KMS-11 (cell line): Measurements from ENCODE around the gene NPM1.

Experiments
- H2AFZ ChIP-seq: fragments of 200-600 bp; sonication (generic); 2 replicates; pipeline ENCODE4 v1.6.1; 2016; ENCODE audit warnings: antibody characterized with exemption, mixed run types, low read depth
- H3K27ac ChIP-seq: fragments of 200-600 bp; sonication (generic); 2 replicates; pipeline ENCODE4 v1.6.1; 2016; ENCODE audit warnings: mild to moderate bottlenecking, mixed run types
- H3K27me3 ChIP-seq: fragments of 200-600 bp; sonication (generic); 2 replicates; pipeline ENCODE4 v1.6.1; 2017; ENCODE audit warnings: mild to moderate bottlenecking, low read depth, mixed run types, moderate library complexity; ENCODE audit not compliant: insufficient read depth
- H3K36me3 ChIP-seq: fragments of 200-600 bp; sonication (generic); 2 replicates; pipeline ENCODE4 v1.6.1; 2017; ENCODE audit warnings: mild to moderate bottlenecking, mixed run types; ENCODE audit not compliant: insufficient read depth
- H3K4me1 ChIP-seq: fragments of 200-600 bp; sonication (generic); 2 replicates; pipeline ENCODE4 v1.6.1; 2016; ENCODE audit warnings: mild to moderate bottlenecking, low read depth, mixed run types; ENCODE audit not compliant: poor library complexity, severe bottlenecking
- H3K4me2 ChIP-seq: fragments of 200-600 bp; sonication (generic); 2 replicates; pipeline ENCODE4 v1.7.0; 2016; ENCODE audit warnings: mild to moderate bottlenecking, mixed run types
- H3K4me3 ChIP-seq: fragments of 200-600 bp; sonication (generic); IDR thresholded peaks from 2 replicates; pipeline ENCODE4 v1.6.1; 2017; ENCODE audit warnings: low read depth, low read length, mixed read lengths; ENCODE audit not compliant: insufficient read depth
- H3K79me2 ChIP-seq: fragments of 200-600 bp; sonication (generic); 2 replicates; pipeline ENCODE4 v1.6.1; 2016; ENCODE audit warnings: low read depth, mixed run types; ENCODE audit not compliant: insufficient read depth
- H3K9ac ChIP-seq: fragments of 200-600 bp; sonication (generic); 2 replicates; pipeline ENCODE4 v1.6.1; 2016; ENCODE audit warnings: mild to moderate bottlenecking, mixed run types
- H4K20me1 ChIP-seq: fragments of 200-600 bp; sonication (generic); 2 replicates; pipeline ENCODE4 v1.6.1; 2016; ENCODE audit warnings: mild to moderate bottlenecking, mixed run types; ENCODE audit not compliant: insufficient read depth
- CTCF ChIP-seq: fragments of 200-600 bp; sonication (generic); conservative IDR thresholded peaks from 2 replicates; pipeline ENCODE4 v1.6.1; 2017; ENCODE audit warnings: low read depth, mild to moderate bottlenecking, antibody characterized with exemption, low read length, moderate library complexity, mixed read lengths

The NPM1 gene

GRCh38 chr5:171405615-171406014 lies 18.0 kb downstream of the NPM1 start:
- H3K4me1 ChIP-seq: peaks cover 42% of the 10 kb centered on the region
- H3K4me2 ChIP-seq: no peak overlapping the region
- H3K4me3 ChIP-seq: no peak overlapping the region
- H3K9ac ChIP-seq: no peak overlapping the region
- peaks cover 54% of the 10 kb centered on the region for H4K20me1 ChIP-seq
- no peaks in the 10 kb centered on the region for H3K27me3 ChIP-seq
- peak; percentile 18; the same call in 1 of the 2 replicates for TF ChIP-seq CTCF
- H3K79me2 ChIP-seq: peaks cover 43% of the 10 kb centered on the region
- H3K36me3 ChIP-seq: peaks cover 25% of the 10 kb centered on the region; the same call in 1 of the 2 replicates
- H3K27ac ChIP-seq: no peak overlapping the region
- no peak overlapping the region for H2AFZ ChIP-seq

- TF ChIP-seq CTCF: no peak
- H3K27ac ChIP-seq: no peak overlapping the region
- peaks cover 32% of the 10 kb centered on the region for H3K79me2 ChIP-seq
- H3K4me1 ChIP-seq: peaks cover 35% of the 10 kb centered on the region
- no peak overlapping the region for H3K4me3 ChIP-seq
- H3K27me3 ChIP-seq: no peaks in the 10 kb centered on the region
- no peak overlapping the region for H2AFZ ChIP-seq
- peaks cover 30% of the 10 kb centered on the region; the same call in 1 of the 2 replicates for H3K36me3 ChIP-seq
- H3K4me2 ChIP-seq: no peak overlapping the region
- H3K9ac ChIP-seq: no peak overlapping the region
- H4K20me1 ChIP-seq: peaks cover 55% of the 10 kb centered on the region
Observed at GRCh38 chr5:171407234-171407633, 19.6 kb downstream of the NPM1 start.

GRCh38 chr5:171409164-171410136 lies 21.8 kb downstream of the NPM1 start:
- Histone ChIP-seq H3K4me2 (no peak overlapping the region), H3K36me3 (peaks cover 30% of the 10 kb centered on the region; the same call in 1 of the 2 replicates)

GRCh38 chr5:171410181-171410580 lies 22.5 kb downstream of the NPM1 start:
- peaks cover 30% of the 10 kb centered on the region; the same call in 1 of the 2 replicates for H3K36me3 ChIP-seq
- H3K4me2 ChIP-seq: no peak overlapping the region
- peaks cover 28% of the 10 kb centered on the region for H3K79me2 ChIP-seq
- H3K27ac ChIP-seq: no peak overlapping the region
- H3K9ac ChIP-seq: no peak overlapping the region
- no peaks in the 10 kb centered on the region for H3K27me3 ChIP-seq
- no peak overlapping the region for H3K4me3 ChIP-seq
- H3K4me1 ChIP-seq: peaks cover 31% of the 10 kb centered on the region
- peaks cover 61% of the 10 kb centered on the region for H4K20me1 ChIP-seq
- H2AFZ ChIP-seq: no peak overlapping the region
- TF ChIP-seq CTCF: no peak

More at GRCh38 chr5:171409164-171410136, 21.8 kb downstream of the NPM1 start:
- Histone ChIP-seq H3K27ac (no peak overlapping the region), H3K4me1 (peaks cover 35% of the 10 kb centered on the region), H4K20me1 (peaks cover 66% of the 10 kb centered on the region), H3K4me3 (no peak overlapping the region), H3K9ac (no peak overlapping the region), H2AFZ (no peak overlapping the region), H3K79me2 (peaks cover 32% of the 10 kb centered on the region), H3K27me3 (no peaks in the 10 kb centered on the region)
- TF ChIP-seq CTCF: no peak
